GM21576 (cell line): ENCODE measurements around the gene OR11H12.
"Not testable (repeated sequence)": the region's sequence is repeated elsewhere in the genome, so short reads cannot be mapped to it uniquely, and the experiment has no call there.

ENCODE experiments used
- ATAC-seq: cut with Tn5 transposase; IDR thresholded peaks from one replicate; pipeline ENCODE4 v1.9.1; 2021; ENCODE audit warnings: mild to moderate bottlenecking, moderate library complexity; ENCODE audit not compliant: unreplicated experiment

Gene OR11H12

GRCh38 chr14:18600817-18601216, at the start of gene OR11H12:
Gene OR11H12, plus strand, starts transcription at chr14:18601117. Its CDS starts 0 bp downstream, at chr14:18601117.
- not testable (repeated sequence) for ATAC-seq

GRCh38 chr14:18582908-18583307, 18.0 kb upstream of the OR11H12 start:
- ATAC-seq = not testable (repeated sequence)

GRCh38 chr14:18626610-18627213, 25.8 kb downstream of the OR11H12 start:
- not testable (repeated sequence) for ATAC-seq

- not testable (repeated sequence) for ATAC-seq
Observed at GRCh38 chr14:18636066-18636465, 35.1 kb downstream of the OR11H12 start.

GRCh38 chr14:18638032-18638431, 37.1 kb downstream of the OR11H12 start:
- ATAC-seq = not testable (repeated sequence)

GRCh38 chr14:18638785-18639184, 37.9 kb downstream of the OR11H12 start:
- ATAC-seq = not testable (repeated sequence)

- ATAC-seq = not testable (repeated sequence)
Observed at GRCh38 chr14:18646075-18646730, 45.3 kb downstream of the OR11H12 start.
